ENCODE results near the gene GNG11. TPM values are rescaled to one million over a fixed set of nuclear protein-coding genes. Genes with fewer than 3 reads are reported as not detected.

Gene GNG11
- total RNA-seq, 5 donors from 2014 or later (not counting 1 experiment from before 2014, with no cell fraction given): 0.09 to 0.35 (median 0.12) TPM; not detected in 2

- Histone ChIP-seq H3K4me1 (ENCODE audit: control insufficient read depth in 1 of 2, extremely low read depth in 1 of 2, insufficient read depth in 2 of 2, low read length in 2 of 2) (no peaks in the 10 kb centered on the region), H3K9me3 (no peaks in the 10 kb centered on the region), H3K27me3 (replicated peaks in 1 of 2; ENCODE audit: control insufficient read depth in 2 of 2, extremely low read depth in 1 of 2, insufficient read depth in 2 of 2, low read length in 1 of 2) (no peaks in the 10 kb centered on the region), H3K27ac (ENCODE audit: low read length) (no peak overlapping the region), H3K4me3 (ENCODE audit: control insufficient read depth in 1 of 2, extremely low read depth in 1 of 2, low read length in 1 of 2) (no peak overlapping the region), H3K36me3 (ENCODE audit: control insufficient read depth in 2 of 2, extremely low read depth in 1 of 2, insufficient read depth in 1 of 2, low read length in 1 of 2) (no peaks in the 10 kb centered on the region)
- no peak for DNase-seq
- H3K4me3 Mint-ChIP-seq: no peak overlapping the region
- H3K4me1 Mint-ChIP-seq: no peaks in the 10 kb centered on the region
- POLR2A ChIA-PET: no interaction called here
- no peak overlapping the region for H3K27ac Mint-ChIP-seq
- WGBS (ENCODE audit: insufficient coverage): no CpG with 5 or more reads among the region's 2 CpGs
- peaks cover 0 to 3% of the 10 kb centered on the region in 2 donors for H3K27me3 Mint-ChIP-seq
- no peaks in the 10 kb centered on the region for H3K9me3 Mint-ChIP-seq
- CTCF ChIA-PET: no interaction called here
- ATAC-seq (replicated peaks in 1 of 4): no peak
- no peaks in the 10 kb centered on the region for H3K36me3 Mint-ChIP-seq
Measured at GRCh38 chr7:93948873-93949272, 27.3 kb downstream of the GNG11 start.

- no peaks in the 10 kb centered on the region for H3K4me1 Mint-ChIP-seq
- H3K9me3 ChIP-seq: no peaks in the 10 kb centered on the region
- POLR2A ChIA-PET: no interaction called here
- ATAC-seq (replicated peaks in 1 of 4) (no peak), DNase-seq (no peak)
- H3K27ac Mint-ChIP-seq: no peak overlapping the region
- no peaks in the 10 kb centered on the region for H3K9me3 Mint-ChIP-seq
- no peaks in the 10 kb centered on the region for H3K36me3 ChIP-seq (ENCODE audit: control insufficient read depth in 2 of 2, extremely low read depth in 1 of 2, insufficient read depth in 1 of 2, low read length in 1 of 2)
- H3K4me3 ChIP-seq (ENCODE audit: control insufficient read depth in 1 of 2, extremely low read depth in 1 of 2, low read length in 1 of 2): no peak overlapping the region
- no peak overlapping the region for H3K4me3 Mint-ChIP-seq
- H3K27me3 Mint-ChIP-seq: no peaks in the 10 kb centered on the region
- WGBS (ENCODE audit: insufficient coverage): no CpG with 5 or more reads among the region's 1 CpG
- H3K4me1 ChIP-seq (ENCODE audit: control insufficient read depth in 1 of 2, extremely low read depth in 1 of 2, insufficient read depth in 2 of 2, low read length in 2 of 2): no peaks in the 10 kb centered on the region
- H3K27ac ChIP-seq (ENCODE audit: low read length): no peak overlapping the region
- no peaks in the 10 kb centered on the region for H3K27me3 ChIP-seq (replicated peaks in 1 of 2; ENCODE audit: control insufficient read depth in 2 of 2, extremely low read depth in 1 of 2, insufficient read depth in 2 of 2, low read length in 1 of 2)
- CTCF ChIA-PET: no interaction called here
- no peaks in the 10 kb centered on the region for H3K36me3 Mint-ChIP-seq
Measured at GRCh38 chr7:93949423-93949822, 27.9 kb downstream of the GNG11 start.

- ATAC-seq (replicated peaks in 1 of 4) (no peak), DNase-seq (no peak)
- Mint-ChIP-seq H3K4me1 (no peaks in the 10 kb centered on the region), H3K27me3 (no peaks in the 10 kb centered on the region), H3K4me3 (no peak overlapping the region), H3K36me3 (no peaks in the 10 kb centered on the region), H3K27ac (no peak overlapping the region), H3K9me3 (no peaks in the 10 kb centered on the region)
- Histone ChIP-seq H3K27me3 (replicated peaks in 1 of 2; ENCODE audit: control insufficient read depth in 2 of 2, extremely low read depth in 1 of 2, insufficient read depth in 2 of 2, low read length in 1 of 2) (no peaks in the 10 kb centered on the region), H3K4me3 (ENCODE audit: control insufficient read depth in 1 of 2, extremely low read depth in 1 of 2, low read length in 1 of 2) (no peak overlapping the region), H3K36me3 (ENCODE audit: control insufficient read depth in 2 of 2, extremely low read depth in 1 of 2, insufficient read depth in 1 of 2, low read length in 1 of 2) (no peaks in the 10 kb centered on the region), H3K27ac (ENCODE audit: low read length) (no peak overlapping the region), H3K4me1 (ENCODE audit: control insufficient read depth in 1 of 2, extremely low read depth in 1 of 2, insufficient read depth in 2 of 2, low read length in 2 of 2) (no peaks in the 10 kb centered on the region), H3K9me3 (no peaks in the 10 kb centered on the region)
- ChIA-PET CTCF (no interaction called here), POLR2A (interaction anchor here in 1 of 2 donors (0.9 kb wide), 1 partner anchor 16 kb away, joined by 5 read pairs; no protein-coding TSS in a partner anchor)
- WGBS (ENCODE audit: insufficient coverage): 69% methylated on average over 2 of the region's 2 CpGs
Measured at GRCh38 chr7:93955304-93955703, 33.8 kb downstream of the GNG11 start.

- H3K27me3 Mint-ChIP-seq: no peaks in the 10 kb centered on the region
- H3K9me3 Mint-ChIP-seq: no peaks in the 10 kb centered on the region
- no peaks in the 10 kb centered on the region for H3K4me1 Mint-ChIP-seq
- Histone ChIP-seq H3K27ac (ENCODE audit: low read length) (no peak overlapping the region), H3K4me1 (ENCODE audit: control insufficient read depth in 1 of 2, extremely low read depth in 1 of 2, insufficient read depth in 2 of 2, low read length in 2 of 2) (no peaks in the 10 kb centered on the region), H3K9me3 (no peaks in the 10 kb centered on the region), H3K27me3 (replicated peaks in 1 of 2; ENCODE audit: control insufficient read depth in 2 of 2, extremely low read depth in 1 of 2, insufficient read depth in 2 of 2, low read length in 1 of 2) (no peaks in the 10 kb centered on the region), H3K4me3 (ENCODE audit: control insufficient read depth in 1 of 2, extremely low read depth in 1 of 2, low read length in 1 of 2) (no peak overlapping the region), H3K36me3 (ENCODE audit: control insufficient read depth in 2 of 2, extremely low read depth in 1 of 2, insufficient read depth in 1 of 2, low read length in 1 of 2) (no peaks in the 10 kb centered on the region)
- ATAC-seq (replicated peaks in 1 of 4) (no peak), DNase-seq (no peak)
- no peak overlapping the region for H3K27ac Mint-ChIP-seq
- WGBS (ENCODE audit: insufficient coverage): no CpG with 5 or more reads among the region's 1 CpG
- H3K36me3 Mint-ChIP-seq: peaks cover 2% of the 10 kb centered on the region
- H3K4me3 Mint-ChIP-seq: no peak overlapping the region
- ChIA-PET POLR2A (no interaction called here), CTCF (no interaction called here)
Measured at GRCh38 chr7:93957767-93958166, 36.2 kb downstream of the GNG11 start.

- H3K27me3 Mint-ChIP-seq: no peaks in the 10 kb centered on the region
- peaks cover 2% of the 10 kb centered on the region for H3K36me3 Mint-ChIP-seq
- no peak for DNase-seq
- WGBS (ENCODE audit: insufficient coverage): 80% methylated on average over 1 of the region's 3 CpGs
- Histone ChIP-seq H3K4me1 (ENCODE audit: control insufficient read depth in 1 of 2, extremely low read depth in 1 of 2, insufficient read depth in 2 of 2, low read length in 2 of 2) (no peaks in the 10 kb centered on the region), H3K36me3 (ENCODE audit: control insufficient read depth in 2 of 2, extremely low read depth in 1 of 2, insufficient read depth in 1 of 2, low read length in 1 of 2) (no peaks in the 10 kb centered on the region), H3K9me3 (no peaks in the 10 kb centered on the region), H3K4me3 (ENCODE audit: control insufficient read depth in 1 of 2, extremely low read depth in 1 of 2, low read length in 1 of 2) (no peak overlapping the region), H3K27me3 (replicated peaks in 1 of 2; ENCODE audit: control insufficient read depth in 2 of 2, extremely low read depth in 1 of 2, insufficient read depth in 2 of 2, low read length in 1 of 2) (no peaks in the 10 kb centered on the region), H3K27ac (ENCODE audit: low read length) (no peak overlapping the region)
- ChIA-PET CTCF (no interaction called here), POLR2A (no interaction called here)
- H3K27ac Mint-ChIP-seq: no peak overlapping the region
- H3K4me3 Mint-ChIP-seq: no peak overlapping the region
- ATAC-seq (replicated peaks in 1 of 4): no peak
- H3K4me1 Mint-ChIP-seq: no peaks in the 10 kb centered on the region
- no peaks in the 10 kb centered on the region for H3K9me3 Mint-ChIP-seq
Measured at GRCh38 chr7:93958216-93958615, 36.7 kb downstream of the GNG11 start.

- no peaks in the 10 kb centered on the region for H3K36me3 ChIP-seq (ENCODE audit: control insufficient read depth in 2 of 2, extremely low read depth in 1 of 2, insufficient read depth in 1 of 2, low read length in 1 of 2)
- H3K27me3 ChIP-seq (replicated peaks in 1 of 2; ENCODE audit: control insufficient read depth in 2 of 2, extremely low read depth in 1 of 2, insufficient read depth in 2 of 2, low read length in 1 of 2): no peaks in the 10 kb centered on the region
- no peak overlapping the region for H3K4me3 Mint-ChIP-seq
- POLR2A ChIA-PET: no interaction called here
- peaks cover 2% of the 10 kb centered on the region for H3K36me3 Mint-ChIP-seq
- H3K27ac ChIP-seq (ENCODE audit: low read length): no peak overlapping the region
- H3K9me3 ChIP-seq: no peaks in the 10 kb centered on the region
- no peak overlapping the region for H3K27ac Mint-ChIP-seq
- H3K4me1 Mint-ChIP-seq: no peaks in the 10 kb centered on the region
- no CpG with 5 or more reads among the region's 3 CpGs for WGBS (ENCODE audit: insufficient coverage)
- no peaks in the 10 kb centered on the region for H3K9me3 Mint-ChIP-seq
- no peak overlapping the region for H3K4me3 ChIP-seq (ENCODE audit: control insufficient read depth in 1 of 2, extremely low read depth in 1 of 2, low read length in 1 of 2)
- no peaks in the 10 kb centered on the region for H3K27me3 Mint-ChIP-seq
- ATAC-seq (replicated peaks in 1 of 4) (no peak), DNase-seq (no peak)
- no peaks in the 10 kb centered on the region for H3K4me1 ChIP-seq (ENCODE audit: control insufficient read depth in 1 of 2, extremely low read depth in 1 of 2, insufficient read depth in 2 of 2, low read length in 2 of 2)
- CTCF ChIA-PET: no interaction called here
Measured at GRCh38 chr7:93958651-93959050, 37.1 kb downstream of the GNG11 start.

- DNase-seq (no peak), ATAC-seq (replicated peaks in 1 of 4) (no peak)
- Mint-ChIP-seq H3K4me3 (no peak overlapping the region), H3K4me1 (no peaks in the 10 kb centered on the region), H3K36me3 (peaks cover 9% of the 10 kb centered on the region), H3K27ac (no peak overlapping the region), H3K9me3 (no peaks in the 10 kb centered on the region), H3K27me3 (no peaks in the 10 kb centered on the region)
- no peaks in the 10 kb centered on the region for H3K4me1 ChIP-seq (ENCODE audit: control insufficient read depth in 1 of 2, extremely low read depth in 1 of 2, insufficient read depth in 2 of 2, low read length in 2 of 2)
- H3K27me3 ChIP-seq (replicated peaks in 1 of 2; ENCODE audit: control insufficient read depth in 2 of 2, extremely low read depth in 1 of 2, insufficient read depth in 2 of 2, low read length in 1 of 2): no peaks in the 10 kb centered on the region
- POLR2A ChIA-PET: no interaction called here
- CTCF ChIA-PET: no interaction called here
- no CpG with 5 or more reads among the region's 3 CpGs for WGBS (ENCODE audit: insufficient coverage)
- H3K36me3 ChIP-seq (ENCODE audit: control insufficient read depth in 2 of 2, extremely low read depth in 1 of 2, insufficient read depth in 1 of 2, low read length in 1 of 2): no peaks in the 10 kb centered on the region
- no peak overlapping the region for H3K27ac ChIP-seq (ENCODE audit: low read length)
- H3K9me3 ChIP-seq: no peaks in the 10 kb centered on the region
- no peak overlapping the region for H3K4me3 ChIP-seq (ENCODE audit: control insufficient read depth in 1 of 2, extremely low read depth in 1 of 2, low read length in 1 of 2)
Measured at GRCh38 chr7:93960986-93961385, 39.5 kb downstream of the GNG11 start.
